Measurements from ENCODE around the gene PPIF.

Gene PPIF

DNA sequence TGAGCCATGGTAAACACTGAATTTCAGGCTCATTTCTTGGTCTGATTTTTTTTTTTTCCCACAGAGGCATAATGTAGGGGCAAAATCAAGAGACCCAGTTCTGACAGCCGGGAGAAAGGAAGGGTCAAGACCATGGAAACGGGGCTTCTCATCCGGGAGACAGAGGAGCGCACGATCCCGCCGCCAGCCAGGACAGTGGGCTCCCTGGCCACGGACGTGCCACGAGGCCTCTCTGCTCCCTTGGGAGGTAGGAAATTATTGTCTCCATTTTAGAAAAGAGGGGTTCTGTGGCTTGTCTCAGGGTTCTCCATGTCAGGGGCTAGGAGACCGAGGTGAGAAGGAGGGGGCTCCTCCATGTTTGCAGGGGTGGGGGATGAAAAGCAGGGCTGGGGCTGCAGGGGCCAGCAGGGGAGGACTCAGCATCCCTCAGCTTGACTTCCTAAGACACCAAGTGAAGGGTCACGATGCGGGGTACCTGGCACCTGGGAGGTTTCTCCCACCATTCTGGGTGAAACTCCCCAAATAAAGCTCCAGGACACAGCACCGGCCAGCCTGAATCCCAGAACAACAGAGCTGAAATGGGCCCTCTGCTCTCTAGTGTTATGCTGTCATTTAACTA is 37.6 kb downstream of the PPIF start:
- H4K8ac ChIP-seq (ENCODE audit: low read length) = peak overlapping the region; percentile 33
- H4K91ac ChIP-seq (ENCODE audit: low read length) = no peak overlapping the region
- no peak overlapping the region for H3K4ac ChIP-seq (ENCODE audit: low read depth in 1 of 2, low read length in 2 of 2)
- no peaks in the 10 kb centered on the region for H3K27me3 ChIP-seq (ENCODE audit: control insufficient read depth in 1 of 2, insufficient read depth in 1 of 2, low read length in 2 of 2)
- no peak overlapping the region for H3K18ac ChIP-seq (ENCODE audit: low read depth in 1 of 2, low read length in 2 of 2)
- no peak overlapping the region for H3K27ac ChIP-seq (ENCODE audit: low read length, poor library complexity, severe bottlenecking)
- no peak overlapping the region for H2BK12ac ChIP-seq (ENCODE audit: low read length in 2 of 2)
- no peak overlapping the region for H3K4me2 ChIP-seq (ENCODE audit: low read length, poor library complexity, severe bottlenecking)
- peaks cover 43% of the 10 kb centered on the region for H3K4me1 ChIP-seq (ENCODE audit: control insufficient read depth, insufficient read depth, low read depth, low read length)
- no peak overlapping the region for H2BK120ac ChIP-seq (ENCODE audit: low read depth, low read length)
- H3K9ac ChIP-seq (ENCODE audit: low read length) = no peak overlapping the region
- no peak overlapping the region for H3K23ac ChIP-seq (ENCODE audit: low read length in 2 of 2)
- no peak overlapping the region for H2BK5ac ChIP-seq (ENCODE audit: low read depth, low read length, poor library complexity, severe bottlenecking)
- H2AFZ ChIP-seq (ENCODE audit: low read depth, low read length) = no peak overlapping the region
- H2BK15ac ChIP-seq (ENCODE audit: low read depth, poor library complexity, severe bottlenecking) = no peak overlapping the region
- 89% methylated on average over 14 of the region's 14 CpGs for WGBS
- no peak for DNase-seq
- peaks cover 58 to 60% of the 10 kb centered on the region in 2 experiments for H3K36me3 ChIP-seq (ENCODE audit: control insufficient read depth in 1 of 2, insufficient read depth in 2 of 2, low read depth in 1 of 2, low read length in 2 of 2)
- peaks cover 11% of the 10 kb centered on the region for H3K79me1 ChIP-seq (replicated peaks; ENCODE audit: low read length, poor library complexity, severe bottlenecking)
- no peak overlapping the region for H3K4me3 ChIP-seq (ENCODE audit: insufficient read depth in 1 of 2, low read depth in 1 of 2, low read length in 2 of 2)
- no peak overlapping the region for H2AK5ac ChIP-seq (ENCODE audit: low read length, severe bottlenecking)
- no peaks in the 10 kb centered on the region for H3K9me3 ChIP-seq (ENCODE audit: control insufficient read depth, low read length)
- no peak overlapping the region for H3K14ac ChIP-seq (ENCODE audit: low read length in 2 of 2)

DNA sequence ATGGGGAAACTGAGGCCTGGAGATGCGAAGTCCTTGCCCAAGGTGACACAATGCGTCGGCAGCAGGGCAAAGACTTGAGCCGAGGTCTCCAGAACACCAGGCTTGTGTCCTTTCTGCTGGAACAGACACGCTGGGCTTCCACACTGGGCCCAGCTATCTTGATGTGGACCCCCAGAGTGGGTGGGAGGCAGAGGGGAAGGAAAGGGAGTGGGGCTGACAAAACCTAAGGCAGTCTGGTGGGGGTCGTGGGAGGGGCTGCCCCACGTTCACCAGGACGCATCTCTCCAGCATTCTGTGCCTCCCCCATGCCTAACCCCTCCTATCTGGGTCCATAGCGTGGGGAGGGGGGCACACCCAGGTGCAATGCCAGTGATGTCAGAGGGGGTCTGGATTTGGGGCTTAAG is 38.1 kb downstream of the PPIF start:
- Histone ChIP-seq H2BK15ac (ENCODE audit: low read depth, poor library complexity, severe bottlenecking) (peak overlapping the region; percentile 36), H3K36me3 (ENCODE audit: control insufficient read depth in 1 of 2, insufficient read depth in 2 of 2, low read depth in 1 of 2, low read length in 2 of 2) (peaks cover 59 to 65% of the 10 kb centered on the region in 2 experiments), H2BK5ac (ENCODE audit: low read depth, low read length, poor library complexity, severe bottlenecking) (no peak overlapping the region), H3K27ac (ENCODE audit: low read length, poor library complexity, severe bottlenecking) (no peak overlapping the region), H2BK120ac (ENCODE audit: low read depth, low read length) (no peak overlapping the region), H3K4me1 (ENCODE audit: control insufficient read depth, insufficient read depth, low read depth, low read length) (peaks cover 39% of the 10 kb centered on the region), H3K27me3 (ENCODE audit: control insufficient read depth in 1 of 2, insufficient read depth in 1 of 2, low read length in 2 of 2) (no peaks in the 10 kb centered on the region), H3K23ac (ENCODE audit: low read length in 2 of 2) (no peak overlapping the region), H3K9ac (ENCODE audit: low read length) (no peak overlapping the region), H4K8ac (ENCODE audit: low read length) (peak overlapping the region; percentile 33), H4K91ac (ENCODE audit: low read length) (no peak overlapping the region), H3K4me2 (ENCODE audit: low read length, poor library complexity, severe bottlenecking) (no peak overlapping the region), H3K4me3 (ENCODE audit: insufficient read depth in 1 of 2, low read depth in 1 of 2, low read length in 2 of 2) (no peak overlapping the region), H3K18ac (ENCODE audit: low read depth in 1 of 2, low read length in 2 of 2) (peak overlapping the region in 1 of 2 experiments; percentile 67), H2BK12ac (ENCODE audit: low read length in 2 of 2) (no peak overlapping the region), H3K14ac (ENCODE audit: low read length in 2 of 2) (no peak overlapping the region), H3K4ac (ENCODE audit: low read depth in 1 of 2, low read length in 2 of 2) (no peak overlapping the region), H2AFZ (ENCODE audit: low read depth, low read length) (no peak overlapping the region), H2AK5ac (ENCODE audit: low read length, severe bottlenecking) (no peak overlapping the region), H3K9me3 (ENCODE audit: control insufficient read depth, low read length) (no peaks in the 10 kb centered on the region), H3K79me1 (replicated peaks; ENCODE audit: low read length, poor library complexity, severe bottlenecking) (peaks cover 13% of the 10 kb centered on the region)
- DNase-seq = no peak
- WGBS = 99% methylated on average over 6 of the region's 9 CpGs

DNA sequence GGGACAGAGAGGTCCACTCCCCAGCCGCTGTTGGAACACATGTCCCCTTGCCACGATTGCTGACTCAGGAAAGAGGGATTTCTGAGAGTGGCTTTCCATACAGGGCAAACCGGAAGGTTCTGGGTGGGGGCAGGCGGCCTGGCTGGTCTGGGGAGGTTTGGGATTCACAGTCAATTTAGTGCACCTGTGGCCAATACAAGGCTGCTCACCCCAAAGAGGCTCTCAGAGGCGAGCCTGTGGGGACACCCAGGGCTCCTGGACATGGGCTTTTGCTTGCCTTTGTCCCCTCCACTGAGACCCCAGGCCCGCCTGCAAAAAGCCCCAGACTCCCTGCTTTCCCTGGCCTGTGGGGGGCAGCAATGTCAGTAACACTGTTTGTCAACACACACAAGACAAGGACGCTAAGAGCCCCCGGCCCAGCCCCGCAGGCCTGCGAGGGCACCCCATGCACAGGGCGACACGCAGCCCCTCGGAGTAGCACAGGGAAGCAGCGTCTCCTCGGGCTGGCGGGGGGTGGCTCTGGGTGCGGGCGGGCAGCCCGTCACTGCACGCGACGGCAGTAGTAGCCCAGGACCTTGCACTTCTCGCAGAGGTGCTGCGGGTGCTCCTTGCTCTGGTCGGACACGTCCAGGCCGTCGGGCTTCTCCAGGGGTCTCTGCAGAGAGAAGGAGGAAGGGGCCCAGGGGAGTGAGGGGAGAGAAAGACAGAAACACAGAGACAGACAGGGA is 38.7 kb downstream of the PPIF start:
- peaks cover 36% of the 10 kb centered on the region for H3K4me1 ChIP-seq (ENCODE audit: control insufficient read depth, insufficient read depth, low read depth, low read length)
- no peak overlapping the region for H2BK5ac ChIP-seq (ENCODE audit: low read depth, low read length, poor library complexity, severe bottlenecking)
- peaks cover 65 to 70% of the 10 kb centered on the region in 2 experiments for H3K36me3 ChIP-seq (ENCODE audit: control insufficient read depth in 1 of 2, insufficient read depth in 2 of 2, low read depth in 1 of 2, low read length in 2 of 2)
- no peak overlapping the region for H4K8ac ChIP-seq (ENCODE audit: low read length)
- H3K9ac ChIP-seq (ENCODE audit: low read length) = no peak overlapping the region
- no peaks in the 10 kb centered on the region for H3K9me3 ChIP-seq (ENCODE audit: control insufficient read depth, low read length)
- no peak overlapping the region for H4K91ac ChIP-seq (ENCODE audit: low read length)
- peaks cover 13% of the 10 kb centered on the region for H3K79me1 ChIP-seq (replicated peaks; ENCODE audit: low read length, poor library complexity, severe bottlenecking)
- H3K4me2 ChIP-seq (ENCODE audit: low read length, poor library complexity, severe bottlenecking) = no peak overlapping the region
- no peak overlapping the region for H3K18ac ChIP-seq (ENCODE audit: low read depth in 1 of 2, low read length in 2 of 2)
- no peak overlapping the region for H2BK120ac ChIP-seq (ENCODE audit: low read depth, low read length)
- H2AK5ac ChIP-seq (ENCODE audit: low read length, severe bottlenecking) = no peak overlapping the region
- no peak overlapping the region for H3K14ac ChIP-seq (ENCODE audit: low read length in 2 of 2)
- WGBS = 89% methylated on average over 28 of the region's 28 CpGs
- no peak overlapping the region for H2BK15ac ChIP-seq (ENCODE audit: low read depth, poor library complexity, severe bottlenecking)
- no peak overlapping the region for H3K4me3 ChIP-seq (ENCODE audit: insufficient read depth in 1 of 2, low read depth in 1 of 2, low read length in 2 of 2)
- no peak overlapping the region for H2AFZ ChIP-seq (ENCODE audit: low read depth, low read length)
- H2BK12ac ChIP-seq (ENCODE audit: low read length in 2 of 2) = no peak overlapping the region
- no peak overlapping the region for H3K23ac ChIP-seq (ENCODE audit: low read length in 2 of 2)
- H3K4ac ChIP-seq (ENCODE audit: low read depth in 1 of 2, low read length in 2 of 2) = no peak overlapping the region
- no peak for DNase-seq
- no peak overlapping the region for H3K27ac ChIP-seq (ENCODE audit: low read length, poor library complexity, severe bottlenecking)
- no peaks in the 10 kb centered on the region for H3K27me3 ChIP-seq (ENCODE audit: control insufficient read depth in 1 of 2, insufficient read depth in 1 of 2, low read length in 2 of 2)

- Histone ChIP-seq H2BK15ac (ENCODE audit: low read depth, poor library complexity, severe bottlenecking) (no peak overlapping the region), H3K9ac (ENCODE audit: low read length) (peak overlapping the region; percentile 37), H3K27ac (ENCODE audit: low read length, poor library complexity, severe bottlenecking) (no peak overlapping the region), H3K27me3 (ENCODE audit: control insufficient read depth in 1 of 2, insufficient read depth in 1 of 2, low read length in 2 of 2) (no peaks in the 10 kb centered on the region), H4K8ac (ENCODE audit: low read length) (no peak overlapping the region), H4K91ac (ENCODE audit: low read length) (no peak overlapping the region), H3K9me3 (ENCODE audit: control insufficient read depth, low read length) (no peaks in the 10 kb centered on the region), H2AK5ac (ENCODE audit: low read length, severe bottlenecking) (no peak overlapping the region), H3K4ac (ENCODE audit: low read depth in 1 of 2, low read length in 2 of 2) (no peak overlapping the region), H3K4me3 (ENCODE audit: insufficient read depth in 1 of 2, low read depth in 1 of 2, low read length in 2 of 2) (no peak overlapping the region), H3K23ac (ENCODE audit: low read length in 2 of 2) (no peak overlapping the region), H3K14ac (ENCODE audit: low read length in 2 of 2) (no peak overlapping the region), H2BK120ac (ENCODE audit: low read depth, low read length) (no peak overlapping the region), H3K36me3 (ENCODE audit: control insufficient read depth in 1 of 2, insufficient read depth in 2 of 2, low read depth in 1 of 2, low read length in 2 of 2) (peaks cover 73% of the 10 kb centered on the region in 2 experiments), H2BK12ac (ENCODE audit: low read length in 2 of 2) (no peak overlapping the region), H3K4me1 (ENCODE audit: control insufficient read depth, insufficient read depth, low read depth, low read length) (peaks cover 36% of the 10 kb centered on the region), H2AFZ (ENCODE audit: low read depth, low read length) (no peak overlapping the region), H3K18ac (ENCODE audit: low read depth in 1 of 2, low read length in 2 of 2) (no peak overlapping the region), H2BK5ac (ENCODE audit: low read depth, low read length, poor library complexity, severe bottlenecking) (no peak overlapping the region), H3K4me2 (ENCODE audit: low read length, poor library complexity, severe bottlenecking) (no peak overlapping the region), H3K79me1 (replicated peaks; ENCODE audit: low read length, poor library complexity, severe bottlenecking) (peaks cover 14% of the 10 kb centered on the region)
- DNase-seq = no peak
- 84% methylated on average over 24 of the region's 24 CpGs for WGBS
Measured at GRCh38 chr10:79386637-79387465, 39.6 kb downstream of the PPIF start.
